H9 (cell line): Measurements from ENCODE around the gene TMEM135. TPM values are rescaled to one million over a fixed set of nuclear protein-coding genes. Genes with fewer than 3 reads are reported as not detected.

Experiments used
- DNase-seq: peaks from one replicate; pipeline ENCODE4 v3.0.0-alpha.2; 2017
- H2AFZ ChIP-seq: one replicate; pipeline ENCODE4 v1.6.1; 2013; ENCODE audit warnings: mild to moderate bottlenecking, low read length, control low read depth, moderate library complexity
- H2AK5ac ChIP-seq: 2 replicates; pipeline ENCODE4 v1.6.1; 2013; ENCODE audit warnings: low read length, control low read depth, mixed read lengths; ENCODE audit not compliant: insufficient read length
- H2BK120ac ChIP-seq: one replicate; pipeline ENCODE4 v1.6.1; 2013; ENCODE audit warnings: low read depth, mild to moderate bottlenecking, low read length, control low read depth, inconsistent platforms; ENCODE audit not compliant: poor library complexity, severe bottlenecking
- H2BK12ac ChIP-seq: 2 replicates; pipeline ENCODE4 v1.6.1; 2013; ENCODE audit warnings: low read length, control low read depth, mixed read lengths, low read depth; ENCODE audit not compliant: insufficient read length
- H2BK15ac ChIP-seq: 2 replicates; pipeline ENCODE4 v1.6.1; 2013; ENCODE audit warnings: low read depth, low read length, control low read depth
- H2BK20ac ChIP-seq: one replicate; pipeline ENCODE4 v1.6.1; 2013; ENCODE audit warnings: low read depth, mild to moderate bottlenecking, low read length, control low read depth, inconsistent platforms; ENCODE audit not compliant: poor library complexity, severe bottlenecking
- H2BK5ac ChIP-seq: 2 replicates; pipeline ENCODE4 v1.6.1; 2013; ENCODE audit warnings: low read length, control low read depth, mixed read lengths; ENCODE audit not compliant: insufficient read length
- H3K14ac ChIP-seq: 2 replicates; pipeline ENCODE4 v1.6.1; 2013; ENCODE audit warnings: low read length, control low read depth; ENCODE audit not compliant: insufficient read depth
- H3K18ac ChIP-seq: 2 replicates; pipeline ENCODE4 v1.6.1; 2013; ENCODE audit warnings: low read depth, mild to moderate bottlenecking, mixed read lengths, low read length, control low read depth; ENCODE audit not compliant: insufficient read length
- H3K23ac ChIP-seq: 2 replicates; pipeline ENCODE4 v1.6.1; 2013; ENCODE audit warnings: low read length, control low read depth, mixed read lengths, low read depth; ENCODE audit not compliant: insufficient read length
- H3K23me2 ChIP-seq: 2 replicates; pipeline ENCODE4 v1.6.1; 2013; ENCODE audit warnings: low read depth, mild to moderate bottlenecking, mixed read lengths, low read length, control low read depth; ENCODE audit not compliant: insufficient read length, poor library complexity, severe bottlenecking
- H3K27ac ChIP-seq: 2 replicates; pipeline ENCODE4 v1.5.1; 2013; ENCODE audit warnings: low read length, control low read depth, mixed read lengths, low read depth; ENCODE audit not compliant: insufficient read length
- H3K27me3 ChIP-seq: 2 replicates; pipeline ENCODE4 v1.6.1; 2013; ENCODE audit warnings: low read length, control low read depth, inconsistent platforms; ENCODE audit not compliant: insufficient read depth
- H3K4ac ChIP-seq: 2 replicates; pipeline ENCODE4 v1.6.1; 2013; ENCODE audit warnings: low read depth, mild to moderate bottlenecking, control low read depth, inconsistent platforms, low read length, moderate library complexity
- H3K4me1 ChIP-seq: 2 replicates; pipeline ENCODE4 v1.6.1; 2013; ENCODE audit warnings: low read length, control low read depth, inconsistent platforms; ENCODE audit not compliant: insufficient read depth
- H3K4me2 ChIP-seq: 2 replicates; pipeline ENCODE4 v1.6.1; 2013; ENCODE audit warnings: low read length, control low read depth, mixed read lengths; ENCODE audit not compliant: insufficient read length, insufficient read depth
- H3K56ac ChIP-seq: 2 replicates; pipeline ENCODE4 v1.6.1; 2013; ENCODE audit warnings: low read depth, mild to moderate bottlenecking, mixed read lengths, low read length, control low read depth; ENCODE audit not compliant: insufficient read length
- H3K79me1 ChIP-seq: 2 replicates; pipeline ENCODE4 v1.6.1; 2013; ENCODE audit warnings: low read depth, mild to moderate bottlenecking, moderate library complexity, low read length, control low read depth, inconsistent platforms; ENCODE audit not compliant: insufficient read depth, poor library complexity, severe bottlenecking
- H3K79me2 ChIP-seq: 2 replicates; pipeline ENCODE4 v1.6.1; 2013; ENCODE audit warnings: low read length, control low read depth, inconsistent platforms; ENCODE audit not compliant: insufficient read depth
- H3K9ac ChIP-seq: 2 replicates; pipeline ENCODE4 v1.6.1; 2013; ENCODE audit warnings: low read length, control low read depth, mixed read lengths; ENCODE audit not compliant: insufficient read length; ENCODE audit errors: extremely low read depth
- H3K9me3 ChIP-seq: one replicate; pipeline ENCODE4 v1.6.1; 2013; ENCODE audit warnings: low read depth, low read length, inconsistent platforms; ENCODE audit not compliant: control insufficient read depth
- H3T11ph ChIP-seq: one replicate; pipeline ENCODE4 v1.6.1; 2013; ENCODE audit warnings: mild to moderate bottlenecking, low read length, control low read depth, inconsistent platforms
- H4K20me1 ChIP-seq: one replicate; pipeline ENCODE4 v1.6.1; 2013; ENCODE audit not compliant: control insufficient read depth, insufficient read length, insufficient read depth
- H4K5ac ChIP-seq: 2 replicates; pipeline ENCODE4 v1.6.1; 2013; ENCODE audit warnings: low read depth, mild to moderate bottlenecking, mixed read lengths, low read length, control low read depth; ENCODE audit not compliant: insufficient read length
- H4K8ac ChIP-seq: replicated peaks from 2 replicates; pipeline ENCODE4 v1.6.1; 2013; ENCODE audit warnings: low read length, control low read depth, mixed read lengths, low read depth; ENCODE audit not compliant: insufficient read length
- H4K91ac ChIP-seq: 2 replicates; pipeline ENCODE4 v1.6.1; 2013; ENCODE audit warnings: low read depth, mild to moderate bottlenecking, moderate library complexity, mixed read lengths, low read length, control low read depth; ENCODE audit not compliant: insufficient read length
- H3K27ac Mint-ChIP-seq, 3 experiments: 2 replicates in 2 of 3; 3 replicates in 1 of 3; pipeline ENCODE4 v1.8.0; 2020 to 2021; ENCODE audit warnings: mixed read lengths in 3 of 3, mild to moderate bottlenecking in 1 of 3, moderate library complexity in 1 of 3
- H3K27me3 Mint-ChIP-seq: 2 replicates; pipeline ENCODE4 v1.8.0; 2021; ENCODE audit warnings: low read depth, mild to moderate bottlenecking, moderate library complexity, mixed read lengths
- H3K36me3 Mint-ChIP-seq, 3 experiments: 2 replicates in 2 of 3; 3 replicates in 1 of 3; pipeline ENCODE4 v1.8.0; 2020 to 2021; ENCODE audit warnings: low read depth in 3 of 3, mixed read lengths in 3 of 3; ENCODE audit not compliant: insufficient read depth in 1 of 3
- H3K4me1 Mint-ChIP-seq, 2 experiments: 2 replicates each; pipeline ENCODE4 v1.8.0; 2020; ENCODE audit warnings: mixed read lengths in 2 of 2
- H3K4me3 Mint-ChIP-seq, 2 experiments: 2 replicates in 1 of 2; 3 replicates in 1 of 2; pipeline ENCODE4 v1.8.0; 2020 to 2021; ENCODE audit warnings: mild to moderate bottlenecking in 2 of 2, mixed read lengths in 2 of 2, moderate library complexity in 1 of 2
- H3K9me3 Mint-ChIP-seq, 2 experiments: 2 replicates in 1 of 2; 3 replicates in 1 of 2; pipeline ENCODE4 v1.8.0; 2020; ENCODE audit warnings: mild to moderate bottlenecking in 2 of 2, mixed read lengths in 2 of 2, moderate library complexity in 1 of 2
- CTCF ChIP-seq: fragments of 200-600 bp; sonication (generic); conservative IDR thresholded peaks from 3 replicates; pipeline ENCODE4 v1.8.0; 2021; ENCODE audit warnings: antibody characterized with exemption, mild to moderate bottlenecking
- total RNA-seq: library from RNA; stranded (reverse); gene quantifications from 2 replicates; pipeline ENCODE4 v1.2.1, GENCODE V29; 2021

TMEM135 gene
- total RNA-seq, 1 experiment from 2014 or later: 25.2 TPM

- no peak overlapping the region for H2BK15ac ChIP-seq
- no peak overlapping the region for H2BK5ac ChIP-seq
- H3K27ac Mint-ChIP-seq: no peak overlapping the region
- H3K4me1 ChIP-seq: no peaks in the 10 kb centered on the region
- H3K9me3 ChIP-seq: no peaks in the 10 kb centered on the region
- H3K4me1 Mint-ChIP-seq: no peaks in the 10 kb centered on the region
- no peak overlapping the region for H3K27ac ChIP-seq
- no peak overlapping the region for H4K5ac ChIP-seq
- H3K56ac ChIP-seq: no peak overlapping the region
- H2BK120ac ChIP-seq: no peak overlapping the region
- H4K20me1 ChIP-seq: no peaks in the 10 kb centered on the region
- no peak overlapping the region for H4K8ac ChIP-seq
- H3K4ac ChIP-seq: no peak overlapping the region
- H3T11ph ChIP-seq: no peak overlapping the region
- H3K9ac ChIP-seq: no peak overlapping the region
- H3K9me3 Mint-ChIP-seq: no peaks in the 10 kb centered on the region
- DNase-seq: no peak
- H3K23me2 ChIP-seq: no peaks in the 10 kb centered on the region
- H3K79me1 ChIP-seq: no peaks in the 10 kb centered on the region
- no peak for TF ChIP-seq CTCF
- no peak overlapping the region for H2BK20ac ChIP-seq
- H3K79me2 ChIP-seq: no peaks in the 10 kb centered on the region
- H3K27me3 ChIP-seq: no peaks in the 10 kb centered on the region
- no peak overlapping the region for H2BK12ac ChIP-seq
- H3K4me3 Mint-ChIP-seq: no peak overlapping the region
- no peak overlapping the region for H2AFZ ChIP-seq
- H3K23ac ChIP-seq: no peak overlapping the region
- no peak overlapping the region for H2AK5ac ChIP-seq
- no peak overlapping the region for H3K4me2 ChIP-seq
- H3K18ac ChIP-seq: no peak overlapping the region
- H3K36me3 Mint-ChIP-seq: no peaks in the 10 kb centered on the region
- H3K14ac ChIP-seq: no peak overlapping the region
- no peak overlapping the region for H4K91ac ChIP-seq
- no peaks in the 10 kb centered on the region for H3K27me3 Mint-ChIP-seq
Measured at GRCh38 chr11:87265979-87266378, 228.2 kb downstream of the TMEM135 start.
